C4-2B (cell line): ENCODE data around the gene SLC29A1.

Source experiments
- ZFX ChIP-seq: fragments of 450-650 bp; IDR thresholded peaks from 2 replicates; pipeline ENCODE4 v1.6.1; 2017
- TF ChIP-seq, protein P1 (sequence below): fragments of 450-650 bp; conservative IDR thresholded peaks from 2 replicates; pipeline ENCODE4 v1.5.1; 2017; ENCODE audit warnings: mild to moderate bottlenecking

DNA sequence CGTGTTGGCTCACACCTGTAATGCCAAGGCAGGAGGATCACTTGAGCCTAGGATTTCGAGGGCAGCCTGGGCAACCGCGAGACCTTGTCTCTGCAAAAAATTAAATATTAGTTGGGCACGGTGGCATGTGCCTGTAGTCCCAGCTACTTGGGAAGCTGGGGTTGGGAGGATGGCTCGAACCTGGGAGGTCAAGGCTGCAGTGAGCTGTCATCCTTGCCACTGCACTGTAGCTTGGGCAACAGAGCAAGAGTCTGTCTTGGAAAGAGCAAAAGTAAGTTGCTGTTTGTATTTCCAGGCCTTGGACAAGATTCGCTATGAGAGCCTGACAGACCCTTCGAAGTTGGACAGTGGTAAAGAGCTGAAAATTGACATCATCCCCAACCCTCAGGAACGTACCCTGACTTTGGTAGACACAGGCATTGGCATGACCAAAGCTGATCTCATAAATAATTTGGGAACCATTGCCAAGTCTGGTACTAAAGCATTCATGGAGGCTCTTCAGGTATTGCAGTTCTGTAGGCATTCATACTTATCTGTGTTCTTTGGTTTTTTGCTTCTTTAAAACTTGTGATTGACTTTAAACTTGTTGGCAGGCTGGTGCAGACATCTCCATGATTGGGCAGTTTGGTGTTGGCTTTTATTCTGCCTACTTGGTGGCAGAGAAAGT, 25.8 kb downstream of the SLC29A1 start:
- TF ChIP-seq, protein P1, sequence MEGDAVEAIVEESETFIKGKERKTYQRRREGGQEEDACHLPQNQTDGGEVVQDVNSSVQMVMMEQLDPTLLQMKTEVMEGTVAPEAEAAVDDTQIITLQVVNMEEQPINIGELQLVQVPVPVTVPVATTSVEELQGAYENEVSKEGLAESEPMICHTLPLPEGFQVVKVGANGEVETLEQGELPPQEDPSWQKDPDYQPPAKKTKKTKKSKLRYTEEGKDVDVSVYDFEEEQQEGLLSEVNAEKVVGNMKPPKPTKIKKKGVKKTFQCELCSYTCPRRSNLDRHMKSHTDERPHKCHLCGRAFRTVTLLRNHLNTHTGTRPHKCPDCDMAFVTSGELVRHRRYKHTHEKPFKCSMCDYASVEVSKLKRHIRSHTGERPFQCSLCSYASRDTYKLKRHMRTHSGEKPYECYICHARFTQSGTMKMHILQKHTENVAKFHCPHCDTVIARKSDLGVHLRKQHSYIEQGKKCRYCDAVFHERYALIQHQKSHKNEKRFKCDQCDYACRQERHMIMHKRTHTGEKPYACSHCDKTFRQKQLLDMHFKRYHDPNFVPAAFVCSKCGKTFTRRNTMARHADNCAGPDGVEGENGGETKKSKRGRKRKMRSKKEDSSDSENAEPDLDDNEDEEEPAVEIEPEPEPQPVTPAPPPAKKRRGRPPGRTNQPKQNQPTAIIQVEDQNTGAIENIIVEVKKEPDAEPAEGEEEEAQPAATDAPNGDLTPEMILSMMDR, result no peak
- no peak for TF ChIP-seq ZFX
